GM10248 (cell line): ENCODE data around the gene STK38.

Experiments
- CTCF ChIA-PET: fragments of 300-600 bp; sonication (Branson Sonifier 250); formaldehyde crosslinking; extraction: SDS; loops from one replicate; lab custom pipeline; 2021; ENCODE audit warnings: antibody characterized with exemption; lab: Yijun Ruan, JAX
- POLR2A ChIA-PET: fragments of 350-650 bp; sonication (Branson Sonifier 250); formaldehyde crosslinking; extraction: SDS; loops from one replicate; lab custom pipeline; 2020; ENCODE audit warnings: antibody characterized with exemption; lab: Yijun Ruan, JAX
- DNase-seq: peaks from one replicate; pipeline ENCODE4 v3.0.0; 2012; ENCODE audit errors: extremely low spot score
- CTCF ChIP-seq: IDR thresholded peaks from 2 replicates; pipeline ENCODE4 v1.5.1; 2012; ENCODE audit warnings: mild to moderate bottlenecking, low read depth; ENCODE audit errors: extremely low read depth, missing control alignments, control extremely low read depth

Gene STK38

GRCh38 chr6:36556281-36556680 is 9.0 kb upstream of the STK38 start:
- POLR2A ChIA-PET, result no interaction called here

DNA sequence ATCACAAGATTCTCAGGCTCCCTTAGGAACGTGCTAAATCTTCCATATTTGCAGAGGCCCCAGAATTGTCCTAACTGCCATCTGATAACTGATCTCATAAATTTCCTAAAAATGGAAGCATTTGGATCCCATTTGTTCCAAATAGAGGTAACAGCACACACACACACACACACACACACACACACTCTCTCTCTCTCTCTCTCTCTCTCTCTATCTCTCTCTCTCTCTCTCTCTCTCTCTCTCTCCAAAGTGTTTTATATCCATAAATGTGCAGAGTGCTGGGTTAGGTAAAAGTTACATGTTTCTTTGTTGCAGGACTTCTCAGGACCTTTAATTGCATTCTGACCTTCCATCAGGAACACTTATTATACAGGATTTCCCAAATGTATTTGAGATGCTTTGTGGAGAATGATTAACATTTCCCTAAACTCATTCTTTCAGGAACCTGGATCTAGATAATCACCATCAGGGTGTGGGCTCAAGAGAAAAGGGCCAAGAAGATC is 8.5 kb upstream of the STK38 start:
- ChIA-PET CTCF (interaction anchor here (1.5 kb wide), 1 partner anchor 10 kb away, joined by 5 read pairs; no protein-coding TSS in a partner anchor), POLR2A (no interaction called here)
- no peak for DNase-seq
- TF ChIP-seq CTCF, result no peak

More at GRCh38 chr6:36556281-36556680, 9.0 kb upstream of the STK38 start:
- no peak for DNase-seq
- TF ChIP-seq CTCF, result no peak
- CTCF ChIA-PET, result no interaction called here

DNA sequence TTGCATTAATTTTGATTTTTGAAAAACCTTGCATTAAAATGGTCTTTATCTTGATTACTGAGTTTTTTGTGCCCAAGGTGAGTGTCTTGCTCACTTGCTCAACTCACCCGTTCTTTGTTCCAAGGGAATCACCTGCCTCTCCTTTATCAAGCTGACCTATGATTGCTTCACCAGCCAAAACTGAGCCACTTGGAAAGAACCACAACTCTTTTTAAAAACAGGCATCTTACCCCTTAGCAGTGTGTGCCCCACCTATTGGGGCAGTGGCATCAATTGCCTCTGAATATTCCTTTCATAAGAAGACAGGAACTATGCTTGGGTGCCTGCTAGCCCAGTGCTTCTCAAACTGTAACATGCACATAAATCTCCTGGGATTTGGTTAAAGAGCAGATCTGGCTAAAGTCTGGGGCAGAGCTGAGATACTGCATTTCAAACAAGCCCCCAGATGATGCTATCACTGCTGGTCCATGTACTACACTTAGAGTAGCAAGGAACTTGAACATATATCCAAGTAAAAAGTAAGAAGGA is 3.3 kb upstream of the STK38 start:
- TF ChIP-seq CTCF, result no peak
- CTCF ChIA-PET, result interaction anchor here (1.0 kb wide), 1 partner anchor 9 kb away, joined by 3 read pairs; no protein-coding TSS in a partner anchor
- DNase-seq, result no peak
- POLR2A ChIA-PET, result no interaction called here

DNA sequence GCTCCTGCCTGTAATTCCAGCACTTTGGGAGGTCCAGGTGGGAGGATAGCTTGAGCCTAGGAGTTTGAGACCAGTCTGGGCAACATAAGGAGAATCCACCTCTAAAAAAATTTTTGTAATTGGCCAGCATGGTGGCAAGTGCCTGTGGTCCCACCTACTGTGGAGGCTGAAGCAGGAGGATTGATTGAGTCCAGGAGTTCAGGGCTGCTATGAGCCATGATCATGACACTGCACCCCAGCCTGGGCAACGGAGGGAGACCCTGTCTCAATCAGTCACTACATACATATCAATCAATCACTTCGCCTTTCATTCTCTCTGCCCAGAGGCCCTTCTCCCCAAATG is 1.1 kb upstream of the STK38 start:
- POLR2A ChIA-PET, result interaction anchor here (0.5 to 0.6 kb wide), 2 partner anchors 8 to 16 kb away, joined by 4 to 6 read pairs; no protein-coding TSS in a partner anchor
- CTCF ChIA-PET, result interaction anchor here (1.0 to 1.4 kb wide), 3 partner anchors 10 to 125 kb away, joined by 3 to 4 read pairs (median 3); no protein-coding TSS in a partner anchor
- TF ChIP-seq CTCF, result no peak
- no peak for DNase-seq

- DNase-seq, result no peak
- ChIA-PET POLR2A (no interaction called here), CTCF (interaction anchor here (1.1 to 1.4 kb wide), 2 partner anchors 12 to 124 kb away, joined by 3 read pairs; no protein-coding TSS in a partner anchor)
- TF ChIP-seq CTCF, result no peak
Observed at GRCh38 chr6:36547646-36548400, 544 bp upstream of the STK38 start.

- no peak for TF ChIP-seq CTCF
- ChIA-PET POLR2A (no interaction called here), CTCF (interaction anchor here (0.6 to 1.2 kb wide), 3 partner anchors 9 to 21 kb away, joined by 4 to 5 read pairs (median 4); no protein-coding TSS in a partner anchor)
- DNase-seq, result no peak
Observed at GRCh38 chr6:36546308-36546919, 865 bp downstream of the STK38 start.
